A673 (cell line): ENCODE data around the gene SGK1.

Experiments used
- EZH2 ChIP-seq: fragments of 200-600 bp; sonication (generic); IDR thresholded peaks from 2 replicates; pipeline ENCODE4 v1.6.1; 2017; ENCODE audit warnings: borderline replicate concordance, low read depth, mild to moderate bottlenecking, mixed read lengths, antibody characterized with exemption, low read length; ENCODE audit not compliant: poor library complexity, severe bottlenecking
- TF ChIP-seq, protein P1 (sequence below): fragments of 300-800, 200-600 bp; sonication (generic); conservative IDR thresholded peaks from 2 replicates; pipeline ENCODE4 v1.5.1; 2017; ENCODE audit warnings: low read depth, mild to moderate bottlenecking, antibody characterized with exemption, low read length, moderate library complexity, mixed read lengths

DNA sequence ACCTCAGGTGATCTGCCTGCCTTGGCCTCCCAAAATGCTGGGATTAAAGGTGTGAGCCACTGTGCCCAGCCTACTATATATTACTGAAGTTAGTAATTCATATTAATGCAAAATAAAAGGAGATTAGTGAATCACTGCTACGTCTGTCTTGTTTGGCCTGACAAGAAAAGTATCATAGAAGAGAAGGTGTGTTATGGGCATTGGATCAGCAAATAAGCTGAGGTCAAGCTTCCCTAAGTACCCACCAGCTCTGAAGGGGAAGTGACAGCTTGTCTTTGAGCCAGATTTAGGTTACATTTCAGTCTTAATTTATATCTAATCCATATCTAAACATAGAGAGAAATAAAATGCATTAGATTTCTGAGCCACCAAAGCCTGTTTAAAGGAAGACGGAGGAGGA lies 7.1 kb downstream of the SGK1 start:
- TF ChIP-seq, protein P1, sequence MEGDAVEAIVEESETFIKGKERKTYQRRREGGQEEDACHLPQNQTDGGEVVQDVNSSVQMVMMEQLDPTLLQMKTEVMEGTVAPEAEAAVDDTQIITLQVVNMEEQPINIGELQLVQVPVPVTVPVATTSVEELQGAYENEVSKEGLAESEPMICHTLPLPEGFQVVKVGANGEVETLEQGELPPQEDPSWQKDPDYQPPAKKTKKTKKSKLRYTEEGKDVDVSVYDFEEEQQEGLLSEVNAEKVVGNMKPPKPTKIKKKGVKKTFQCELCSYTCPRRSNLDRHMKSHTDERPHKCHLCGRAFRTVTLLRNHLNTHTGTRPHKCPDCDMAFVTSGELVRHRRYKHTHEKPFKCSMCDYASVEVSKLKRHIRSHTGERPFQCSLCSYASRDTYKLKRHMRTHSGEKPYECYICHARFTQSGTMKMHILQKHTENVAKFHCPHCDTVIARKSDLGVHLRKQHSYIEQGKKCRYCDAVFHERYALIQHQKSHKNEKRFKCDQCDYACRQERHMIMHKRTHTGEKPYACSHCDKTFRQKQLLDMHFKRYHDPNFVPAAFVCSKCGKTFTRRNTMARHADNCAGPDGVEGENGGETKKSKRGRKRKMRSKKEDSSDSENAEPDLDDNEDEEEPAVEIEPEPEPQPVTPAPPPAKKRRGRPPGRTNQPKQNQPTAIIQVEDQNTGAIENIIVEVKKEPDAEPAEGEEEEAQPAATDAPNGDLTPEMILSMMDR = no peak
- no peak for TF ChIP-seq EZH2
